Bronchial epithelial cell (primary cell): ENCODE results near the gene CACNB2. TPM values are rescaled to one million over a fixed set of nuclear protein-coding genes. Genes with fewer than 3 reads are reported as not detected.

Source experiments
- DNase-seq: peaks from one replicate; pipeline ENCODE4 v3.0.0-alpha.2; 2010; ENCODE audit warnings: low read depth
- FAIRE-seq: peaks from 2 replicates; lab custom pipeline; 2011; peaks lifted over from hg19 to GRCh38; lab: Jason Lieb, UNC
- H3K27me3 ChIP-seq: 2 replicates; pipeline ENCODE4 v1.5.1; 2011; ENCODE audit warnings: low read length; ENCODE audit not compliant: control insufficient read depth, insufficient read depth
- H3K36me3 ChIP-seq: 2 replicates; pipeline ENCODE4 v1.5.1; 2011; ENCODE audit warnings: low read length; ENCODE audit not compliant: control insufficient read depth, insufficient read depth
- H3K4me3 ChIP-seq: 2 replicates; pipeline ENCODE4 v1.5.1; 2011; ENCODE audit warnings: mild to moderate bottlenecking, low read depth, low read length, control low read depth
- CTCF ChIP-seq: IDR thresholded peaks from 2 replicates; pipeline ENCODE4 v1.5.1; 2011; ENCODE audit warnings: mild to moderate bottlenecking, moderate library complexity, low read length, control low read depth, inconsistent platforms; ENCODE audit not compliant: insufficient read depth, severe bottlenecking
- total RNA-seq: library from RNA; depleted of rRNA; stranded (reverse); fragments of >200 nt; gene quantifications from 2 replicates; pipeline ENCODE4 v1.2.1, GENCODE V29; 2014

CACNB2 gene
- total RNA-seq, 1 donor from 2014 or later: not detected

GRCh38 chr10:18376650-18377049 lies 236.4 kb downstream of the CACNB2 start:
- no peak for TF ChIP-seq CTCF
- Histone ChIP-seq H3K27me3 (no peaks in the 10 kb centered on the region), H3K4me3 (no peak overlapping the region), H3K36me3 (no peaks in the 10 kb centered on the region)
- DNase-seq (no peak), FAIRE-seq (no peak)

- FAIRE-seq: no peak
Observed at GRCh38 chr10:18377898-18378297, 237.7 kb downstream of the CACNB2 start.

GRCh38 chr10:18378766-18379165 lies 238.5 kb downstream of the CACNB2 start:
- TF ChIP-seq CTCF: no peak
- Histone ChIP-seq H3K4me3 (no peak overlapping the region), H3K27me3 (no peaks in the 10 kb centered on the region), H3K36me3 (no peaks in the 10 kb centered on the region)
- no peak for DNase-seq
- FAIRE-seq: no peak

More at GRCh38 chr10:18377898-18378297, 237.7 kb downstream of the CACNB2 start:
- DNase-seq: no peak
- H3K27me3 ChIP-seq: no peaks in the 10 kb centered on the region
- TF ChIP-seq CTCF: no peak
- H3K4me3 ChIP-seq: no peak overlapping the region
- H3K36me3 ChIP-seq: no peaks in the 10 kb centered on the region

GRCh38 chr10:18381679-18382078 lies 241.5 kb downstream of the CACNB2 start:
- Histone ChIP-seq H3K27me3 (no peaks in the 10 kb centered on the region), H3K36me3 (no peaks in the 10 kb centered on the region), H3K4me3 (no peak overlapping the region)
- no peak for TF ChIP-seq CTCF
- no peak for FAIRE-seq
- no peak for DNase-seq

- Histone ChIP-seq H3K36me3 (no peaks in the 10 kb centered on the region), H3K4me3 (no peak overlapping the region), H3K27me3 (no peaks in the 10 kb centered on the region)
- DNase-seq: no peak
- FAIRE-seq: no peak
- TF ChIP-seq CTCF: no peak
Observed at GRCh38 chr10:18397906-18398305, 257.7 kb downstream of the CACNB2 start.

GRCh38 chr10:18399158-18399557 lies 258.9 kb downstream of the CACNB2 start:
- Histone ChIP-seq H3K36me3 (no peaks in the 10 kb centered on the region), H3K27me3 (no peaks in the 10 kb centered on the region), H3K4me3 (no peak overlapping the region)
- FAIRE-seq (no peak), DNase-seq (no peak)
- TF ChIP-seq CTCF: no peak
